NK-92 (cell line): Measurements from ENCODE around the gene P2RY14.

ENCODE experiments used
- DNase-seq: peaks from one replicate; lab custom pipeline; 2025; ENCODE audit not compliant: unreplicated experiment; lab: John Stamatoyannopoulos, UW

Gene P2RY14

DNA sequence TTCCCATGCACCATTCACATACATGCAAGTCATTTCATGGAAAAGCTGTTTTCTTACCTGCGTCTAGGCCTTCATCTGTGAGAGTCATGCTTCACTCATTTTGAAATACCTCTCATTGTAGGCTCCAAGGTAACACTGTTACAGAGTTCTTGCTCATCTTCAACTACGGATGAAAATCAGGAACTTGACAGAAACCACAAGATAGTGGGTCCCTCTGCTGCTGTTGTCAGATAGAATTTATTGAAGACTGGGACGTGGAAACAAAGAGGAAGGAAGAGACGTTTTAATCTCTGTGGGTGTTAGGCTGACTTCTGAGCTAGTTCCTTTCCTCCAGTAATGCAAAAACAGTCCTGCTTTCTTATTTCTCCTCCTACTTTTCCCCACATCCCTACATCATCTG lies at the start of gene P2RY14:
TSS of gene P2RY14 (minus strand) at position 313 of the 400 bp plus-strand sequence. CDS start 64,226 bp downstream, outside the sequence.
- no peak for DNase-seq

DNA sequence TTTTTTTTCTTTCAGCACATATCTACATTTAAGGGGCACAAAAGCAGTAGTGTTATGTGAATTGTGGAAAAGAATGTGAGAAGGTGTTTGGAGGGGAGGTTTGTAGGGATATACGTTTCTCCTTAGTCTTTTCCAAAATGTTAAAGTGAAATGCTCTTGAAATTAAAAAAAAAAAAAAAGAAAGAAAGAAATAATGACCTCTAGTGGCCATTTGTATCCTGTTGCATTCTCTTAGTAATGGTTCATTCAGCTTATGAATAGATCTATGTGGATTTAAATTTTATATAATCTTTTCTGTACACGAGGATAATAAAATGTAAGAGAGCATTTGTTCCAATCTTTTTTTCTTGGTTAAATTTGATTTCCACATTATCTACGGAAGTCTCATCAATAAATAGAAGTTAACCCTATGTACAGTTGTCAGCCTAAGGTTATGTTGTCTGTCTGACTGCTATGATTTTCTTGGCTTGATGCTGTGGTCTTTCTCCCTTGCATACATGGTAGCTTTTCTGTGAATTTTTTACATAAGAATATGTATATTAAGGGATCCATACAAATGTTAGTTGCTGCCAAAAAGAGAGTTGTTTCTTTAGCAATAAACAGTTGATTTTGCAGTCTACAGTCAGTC lies 49.3 kb upstream of the P2RY14 start:
- DNase-seq: no peak

DNA sequence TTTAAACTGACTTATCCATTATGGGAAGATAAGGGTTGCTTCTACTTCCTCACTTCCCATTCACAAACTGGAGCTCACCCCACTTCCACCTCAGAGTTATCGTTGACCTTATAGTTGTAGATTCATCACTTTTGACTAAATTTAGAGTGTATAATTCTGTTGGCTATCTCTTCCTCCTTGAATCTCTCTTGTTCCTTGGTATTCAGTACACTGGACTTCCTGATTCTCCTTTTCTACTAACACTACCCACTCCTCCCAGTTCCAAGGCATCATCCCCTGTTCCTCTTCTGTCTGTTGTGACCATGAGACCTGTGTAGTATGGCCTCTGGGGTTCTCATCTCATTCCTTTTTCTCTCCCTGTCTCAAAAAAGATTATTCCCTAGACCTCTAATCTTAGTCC lies 44.2 kb upstream of the P2RY14 start:
- DNase-seq: no peak

DNA sequence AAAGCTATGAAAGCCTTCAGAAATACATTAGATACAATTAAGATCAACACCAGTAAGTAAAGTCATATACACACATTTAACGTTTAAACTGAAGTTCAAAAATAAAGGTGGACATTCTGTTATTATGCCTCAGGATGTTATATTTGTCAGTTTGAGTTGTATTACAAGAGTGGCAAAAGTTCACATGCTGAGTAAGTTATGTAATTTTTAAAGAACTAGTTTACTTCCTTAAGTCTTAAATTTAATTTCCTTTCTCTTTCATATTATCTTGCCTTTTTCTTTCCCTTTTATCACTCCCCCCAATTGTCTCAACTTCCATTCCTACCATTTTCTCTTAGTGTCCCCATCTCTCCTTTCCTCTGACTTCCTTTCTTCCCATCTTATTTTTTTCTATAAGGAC lies 43.2 kb upstream of the P2RY14 start:
- no peak for DNase-seq

DNA sequence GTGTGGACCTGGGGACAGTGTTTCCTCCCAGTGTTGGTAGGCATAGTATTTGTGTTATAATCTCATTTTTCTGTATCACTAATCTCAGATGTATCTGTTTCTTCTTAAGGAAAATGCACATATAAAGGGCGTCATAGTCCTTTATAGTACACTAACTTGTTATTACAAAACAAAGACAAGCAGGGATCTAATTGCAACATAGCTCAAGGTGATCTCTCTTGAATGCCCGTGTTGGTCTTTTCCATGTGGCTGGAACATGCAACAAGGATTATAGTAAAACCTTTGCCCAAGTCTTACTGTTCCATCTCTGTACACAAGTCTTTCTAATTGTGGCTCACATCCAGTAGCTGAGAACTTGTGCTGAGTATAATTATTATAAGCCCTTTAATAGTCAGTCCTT lies 41.8 kb upstream of the P2RY14 start:
- no peak for DNase-seq

DNA sequence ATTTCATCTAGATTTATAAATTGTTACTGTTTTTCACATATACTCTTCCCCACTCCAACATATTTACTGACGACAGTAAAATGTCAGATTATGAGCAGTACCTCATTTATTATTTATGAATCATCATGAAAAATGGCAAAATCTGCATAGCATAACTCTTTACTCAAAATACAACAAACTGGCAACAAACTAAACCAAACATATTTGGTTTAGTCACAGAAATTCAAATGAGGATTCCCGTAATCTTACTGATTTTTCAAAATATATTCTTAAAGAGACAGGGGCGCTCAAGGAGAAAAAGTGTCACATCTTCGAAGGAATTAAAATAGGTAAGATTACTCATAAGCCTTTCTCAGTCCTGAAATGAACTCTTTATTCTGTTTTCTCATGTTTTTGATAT lies 41.3 kb upstream of the P2RY14 start:
- DNase-seq: no peak

DNA sequence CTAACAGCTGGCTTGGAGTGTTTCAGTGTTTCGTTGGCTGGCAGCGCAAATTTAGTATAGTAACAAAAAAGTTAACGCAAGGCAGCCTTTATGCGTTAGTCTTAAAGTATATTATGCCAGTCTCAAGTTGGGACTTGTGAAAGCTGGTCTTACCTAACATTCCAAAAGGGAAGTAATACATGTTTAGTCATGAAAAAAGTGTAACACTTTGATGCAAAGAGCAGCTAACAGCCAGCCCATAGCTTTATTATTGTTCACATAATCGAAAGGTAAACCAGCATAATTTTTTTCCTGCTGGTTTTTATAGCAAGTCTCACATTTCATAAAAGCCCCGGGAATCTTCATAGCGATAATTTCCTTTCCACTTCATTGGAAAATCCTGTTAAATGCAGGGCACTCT lies 40.6 kb upstream of the P2RY14 start:
- DNase-seq: no peak

DNA sequence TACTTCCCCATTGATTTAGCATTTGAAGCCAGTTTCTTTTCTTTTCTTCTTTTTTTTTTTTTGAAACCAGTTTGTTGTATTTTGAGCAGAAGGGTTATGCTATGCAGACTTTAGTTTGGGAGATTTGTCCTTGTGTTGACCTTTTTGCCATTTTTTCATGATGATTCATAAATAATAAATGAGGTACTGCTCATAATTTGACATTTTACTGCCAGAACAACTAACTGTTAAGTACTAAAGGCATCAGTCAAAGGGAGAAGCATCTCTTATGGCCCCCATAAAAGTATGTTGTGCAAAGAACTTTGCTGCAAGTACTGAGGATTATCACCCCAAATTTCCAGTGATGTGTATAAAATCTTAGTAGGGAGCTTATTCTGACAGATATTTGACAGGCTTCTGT lies 40.0 kb upstream of the P2RY14 start:
- no peak for DNase-seq

DNA sequence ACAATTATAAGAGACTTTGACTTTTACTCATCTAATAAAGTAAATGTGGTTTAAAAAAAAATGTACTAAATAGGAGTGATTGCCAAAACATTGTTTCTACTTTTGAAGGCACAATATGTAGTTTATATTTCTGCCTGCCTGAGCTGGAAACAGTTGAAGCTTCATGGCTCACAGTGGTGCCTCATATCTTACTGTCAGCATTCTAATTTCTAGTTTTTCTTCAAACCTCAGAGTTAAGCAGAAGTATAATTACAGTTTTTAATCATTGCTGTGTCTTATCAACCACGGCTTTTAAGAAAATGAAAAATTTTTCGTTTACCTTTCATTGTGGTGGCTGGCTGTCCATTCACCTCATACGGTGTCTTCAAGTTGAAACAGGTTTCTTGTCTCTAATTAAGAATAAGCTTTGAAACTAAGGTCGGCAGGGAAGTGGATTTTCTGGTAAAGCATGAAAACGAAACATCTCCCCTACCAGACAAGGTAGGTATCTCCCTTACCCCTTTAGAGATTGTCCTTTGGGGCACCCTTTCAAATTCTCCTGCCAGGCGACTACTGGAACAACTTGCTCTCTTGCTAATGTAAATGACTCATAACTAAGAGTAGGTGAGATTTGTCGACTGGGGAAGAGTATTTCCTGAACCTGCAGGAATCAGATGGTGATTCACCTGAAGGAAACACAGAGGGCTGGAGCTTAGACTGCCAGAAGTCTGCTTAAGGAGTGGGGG lies 38.1 kb upstream of the P2RY14 start, which contains the start of gene GPR87:
TSS of gene GPR87 (minus strand) at position 554 of the 725 bp plus-strand sequence. CDS start 16,720 bp downstream, outside the sequence.
- no peak for DNase-seq

DNA sequence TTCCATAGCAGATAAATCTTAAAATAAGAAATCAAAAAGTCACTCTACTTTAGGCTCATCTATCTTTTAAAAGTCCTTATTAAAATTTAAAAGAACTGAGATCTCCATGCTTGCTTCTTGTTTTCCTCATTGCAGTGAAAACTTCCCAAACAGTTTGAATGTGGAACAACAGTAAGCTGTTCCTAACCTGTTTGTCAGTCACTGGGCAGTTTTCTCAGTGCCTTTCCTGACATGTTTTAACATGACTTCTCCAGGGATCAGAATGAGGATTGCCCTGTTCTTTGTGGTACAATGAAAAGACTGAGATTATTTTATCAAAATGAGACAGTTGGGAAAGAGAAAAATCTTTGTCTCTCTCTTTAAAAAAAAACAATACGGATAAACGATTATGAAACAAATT lies 37.5 kb upstream of the P2RY14 start:
- DNase-seq: no peak

DNA sequence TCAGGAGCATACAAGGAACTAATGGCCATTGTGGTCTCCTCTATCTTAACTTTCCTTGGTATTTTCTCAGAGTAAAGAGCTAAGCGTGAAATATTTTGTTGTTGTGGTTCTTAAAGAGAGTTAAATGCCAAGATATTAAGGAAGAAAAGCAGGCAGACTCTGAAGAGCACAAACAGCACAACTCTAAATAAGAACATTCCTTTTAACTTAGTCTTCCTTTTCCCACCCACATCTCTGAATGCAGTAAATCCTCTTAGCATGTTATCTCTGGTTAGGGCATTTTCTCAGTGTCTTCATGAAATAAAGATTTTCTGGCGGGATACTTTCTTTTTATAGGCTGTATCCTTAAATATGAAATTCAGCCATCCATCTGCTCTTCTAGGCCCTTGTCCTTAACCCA lies 36.8 kb upstream of the P2RY14 start:
- no peak for DNase-seq

DNA sequence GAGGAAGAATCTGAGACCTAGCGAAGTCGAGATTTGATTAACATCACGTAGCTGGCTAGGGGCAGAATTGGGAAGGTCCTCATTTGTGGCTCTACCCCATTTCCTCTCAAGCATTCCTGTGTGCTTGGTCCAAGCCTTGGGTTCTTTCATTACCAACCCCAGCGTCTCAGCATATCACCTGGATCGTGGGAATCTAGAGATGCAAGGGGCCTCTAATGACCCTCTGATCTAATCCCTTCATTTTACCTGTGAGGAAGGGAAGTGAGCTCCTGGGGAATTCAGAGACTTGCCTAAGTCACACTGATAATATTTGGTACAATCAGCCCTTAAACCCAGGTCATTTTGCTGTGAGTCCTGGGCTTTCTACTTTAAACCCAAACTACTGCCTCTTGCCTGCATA lies 36.3 kb upstream of the P2RY14 start:
- no peak for DNase-seq

DNA sequence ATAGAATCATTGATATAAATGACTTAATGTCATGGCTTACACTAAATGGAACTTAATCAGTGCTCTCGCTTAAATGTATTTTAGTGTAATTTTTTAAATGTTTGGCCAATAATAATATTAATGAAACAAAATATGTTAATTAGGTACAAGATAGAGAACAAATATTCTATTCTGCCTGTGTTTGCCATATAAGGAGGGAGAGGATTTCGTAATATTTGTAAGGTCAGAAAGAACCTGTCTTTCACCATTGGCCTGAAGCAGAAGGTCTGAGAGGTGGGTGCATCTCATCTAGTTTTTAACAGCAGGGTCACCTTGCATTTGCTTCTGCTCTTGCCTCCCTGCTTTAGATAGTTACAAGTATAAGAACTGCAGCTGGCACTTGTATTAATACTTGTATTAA lies 35.8 kb upstream of the P2RY14 start:
- DNase-seq: no peak

DNA sequence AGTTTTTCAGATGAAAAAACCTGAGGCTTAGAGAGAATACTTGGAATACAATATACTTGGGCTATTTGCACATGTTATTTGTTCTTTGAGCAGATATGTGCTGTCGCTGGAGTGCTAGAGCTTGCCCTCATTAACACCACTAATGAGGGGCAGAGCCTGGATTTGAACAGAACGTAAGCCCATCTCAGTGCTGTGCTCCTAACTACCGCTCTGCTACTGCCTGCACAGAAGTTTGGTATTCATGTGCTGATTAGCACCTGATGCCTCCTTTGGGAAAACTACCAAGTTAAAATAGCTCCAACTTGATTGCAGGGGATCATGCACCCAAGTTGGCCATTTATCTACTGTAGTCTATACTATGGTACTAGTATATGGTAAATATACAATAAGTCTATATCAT lies 34.6 kb upstream of the P2RY14 start:
- no peak for DNase-seq

DNA sequence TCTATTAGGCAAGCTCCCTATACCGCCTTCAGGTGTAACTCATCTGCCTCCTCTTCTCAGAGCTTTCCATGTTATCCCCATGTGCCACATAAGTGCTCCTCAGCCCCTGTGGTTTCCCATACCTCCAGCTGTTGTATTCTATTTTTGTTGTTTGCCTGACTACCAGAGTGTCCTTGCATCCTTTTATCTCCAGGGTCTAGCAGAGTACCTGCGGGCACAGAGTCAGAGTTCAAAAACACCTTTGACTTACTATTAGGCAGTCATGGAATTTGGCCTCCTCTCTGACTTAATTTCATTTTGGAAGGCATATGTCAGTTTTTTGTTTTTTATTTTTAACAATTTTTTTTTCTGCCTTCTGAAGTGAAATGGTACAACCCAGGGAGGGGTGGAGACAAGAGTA lies 31.2 kb upstream of the P2RY14 start:
- DNase-seq: no peak

DNA sequence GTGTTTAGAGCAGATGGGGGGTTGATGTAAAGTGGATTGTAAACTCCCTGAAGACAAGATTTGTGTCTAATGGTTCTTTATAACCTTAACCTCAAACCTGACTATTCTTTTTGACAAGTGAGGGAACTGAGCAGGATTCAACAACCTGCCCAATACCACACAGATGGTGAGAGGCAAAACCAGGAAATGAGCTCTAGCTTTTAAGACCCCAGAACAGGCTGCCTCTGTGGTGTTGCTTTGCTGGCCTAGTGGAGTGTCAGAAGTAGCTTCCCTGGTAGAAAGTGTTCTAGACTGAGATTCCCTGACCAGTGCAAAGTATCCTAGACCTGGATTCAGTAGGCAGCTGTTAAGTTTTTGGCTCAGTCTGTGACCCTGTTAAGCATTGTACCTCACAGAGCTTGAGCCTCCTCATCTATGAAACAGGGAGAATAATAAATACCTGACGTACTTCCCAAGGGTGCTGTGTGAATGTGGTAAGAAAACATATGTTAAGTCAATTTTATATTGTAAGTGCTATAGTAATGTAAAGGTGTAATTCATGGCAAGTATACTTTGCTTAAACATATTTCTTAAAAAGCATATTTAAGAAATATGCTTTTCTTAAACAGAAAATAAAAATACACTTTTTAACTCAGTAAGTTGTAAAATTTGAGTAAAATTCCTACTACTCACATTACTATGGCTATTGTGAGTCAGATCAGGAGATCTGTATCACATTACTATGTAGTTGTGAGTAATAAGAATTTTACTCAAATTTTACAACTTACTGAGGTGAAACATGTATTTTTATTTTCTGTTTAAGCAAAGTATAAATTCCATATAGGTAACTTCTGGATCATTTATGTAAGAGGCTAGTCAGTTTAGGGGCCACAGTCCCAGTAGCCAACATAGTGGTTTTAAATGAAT lies 29.5 kb upstream of the P2RY14 start:
- DNase-seq: no peak

DNA sequence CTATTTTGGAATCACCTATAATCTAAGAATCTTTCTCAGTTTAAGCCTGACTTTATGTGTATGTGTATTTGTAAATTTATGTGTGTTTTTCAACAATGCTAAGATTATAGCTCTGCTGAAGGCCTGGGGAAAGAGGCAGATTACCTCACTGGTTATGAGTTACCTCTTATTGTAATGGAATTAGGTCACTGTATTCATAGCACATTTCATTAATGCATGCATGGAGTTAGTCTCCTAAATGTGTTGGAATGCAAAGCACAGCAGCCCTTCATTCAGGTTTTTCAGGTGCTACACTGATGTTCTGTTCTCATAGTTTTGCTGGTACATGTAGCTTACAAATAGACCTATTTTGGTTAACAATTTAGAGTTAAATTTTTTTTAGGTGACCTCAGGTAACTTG lies 28.8 kb upstream of the P2RY14 start:
- DNase-seq: no peak

DNA sequence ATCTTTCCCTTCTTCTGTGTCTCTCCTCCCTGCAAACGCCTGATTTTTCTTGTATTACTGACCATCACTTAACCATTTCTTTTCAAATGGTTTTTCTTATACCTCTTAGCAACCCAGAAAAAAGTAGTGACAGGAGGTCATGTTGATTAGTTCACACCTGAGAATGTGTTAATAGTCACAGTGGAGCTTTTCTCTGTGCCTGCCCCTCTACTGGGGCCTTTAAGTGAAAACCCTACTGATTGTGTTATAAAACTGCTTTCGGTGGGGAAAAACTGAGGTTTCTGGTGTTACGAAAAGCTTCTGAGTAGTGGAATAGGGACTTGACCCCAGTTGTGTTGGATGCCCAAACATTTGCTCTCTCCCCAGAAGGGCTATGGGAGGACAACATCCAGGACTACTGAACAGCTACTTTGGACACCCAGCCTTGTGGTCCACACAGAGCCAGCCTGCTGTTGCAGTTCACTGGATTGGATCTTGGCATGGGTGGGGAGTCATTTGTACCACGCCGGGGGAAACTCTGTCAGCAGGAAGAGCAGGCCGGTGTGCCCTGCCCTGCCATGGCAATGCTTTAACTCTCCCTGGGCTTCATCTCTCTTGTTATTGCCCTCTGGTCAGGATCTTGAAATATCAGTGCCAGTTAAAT lies 27.9 kb upstream of the P2RY14 start:
- no peak for DNase-seq

DNA sequence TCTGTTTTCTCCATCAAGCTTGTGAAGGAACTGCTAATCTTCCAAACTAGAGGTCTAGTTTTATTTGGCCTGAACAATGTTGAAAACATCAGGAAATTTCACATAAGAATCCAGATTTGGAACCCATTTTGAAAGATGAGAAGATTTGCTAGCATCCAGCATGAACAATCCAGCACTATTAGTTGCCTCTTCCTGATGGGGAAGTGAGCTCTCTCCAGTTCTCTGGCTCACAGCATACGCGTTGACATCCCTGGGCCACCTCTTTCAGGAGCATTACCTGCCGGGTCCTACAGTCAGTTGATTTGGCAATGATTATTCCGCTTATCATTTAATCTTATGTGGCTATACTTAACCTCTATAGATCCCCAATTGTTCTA lies 27.4 kb upstream of the P2RY14 start:
- no peak for DNase-seq

DNA sequence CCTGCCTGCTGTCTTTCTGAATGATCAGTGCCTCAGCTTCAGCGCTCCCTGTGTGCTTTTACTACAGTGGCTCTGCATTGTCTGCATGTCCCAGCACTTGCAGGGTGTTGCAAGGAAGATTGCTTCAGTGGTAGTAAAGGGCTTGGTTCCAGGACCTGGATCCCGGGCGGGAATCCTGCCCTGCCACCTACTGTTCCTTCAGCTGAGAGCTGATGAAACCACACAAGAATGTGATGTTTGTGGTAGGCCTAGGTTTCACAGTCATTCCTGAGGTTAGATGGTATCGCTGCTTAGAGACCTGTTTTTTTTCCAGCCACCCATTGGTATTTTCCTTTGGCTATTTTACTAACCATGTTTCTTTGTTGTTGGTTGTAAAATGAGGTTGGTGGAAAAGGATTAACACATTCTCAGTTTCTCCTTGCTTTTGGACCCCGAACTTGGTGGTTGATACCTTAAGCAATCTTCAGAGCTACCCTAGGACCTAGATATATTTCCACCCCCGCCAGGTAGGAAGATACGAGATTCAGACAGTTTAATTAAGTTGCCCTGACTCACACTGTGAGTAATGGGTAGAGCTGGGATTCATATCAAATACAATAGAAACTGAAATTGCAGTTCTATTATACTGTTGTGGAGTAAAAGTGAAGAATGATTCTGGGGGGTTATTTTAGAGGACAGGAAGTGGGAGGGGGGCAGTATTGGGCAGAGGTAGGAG lies 26.9 kb upstream of the P2RY14 start:
- DNase-seq: no peak

DNA sequence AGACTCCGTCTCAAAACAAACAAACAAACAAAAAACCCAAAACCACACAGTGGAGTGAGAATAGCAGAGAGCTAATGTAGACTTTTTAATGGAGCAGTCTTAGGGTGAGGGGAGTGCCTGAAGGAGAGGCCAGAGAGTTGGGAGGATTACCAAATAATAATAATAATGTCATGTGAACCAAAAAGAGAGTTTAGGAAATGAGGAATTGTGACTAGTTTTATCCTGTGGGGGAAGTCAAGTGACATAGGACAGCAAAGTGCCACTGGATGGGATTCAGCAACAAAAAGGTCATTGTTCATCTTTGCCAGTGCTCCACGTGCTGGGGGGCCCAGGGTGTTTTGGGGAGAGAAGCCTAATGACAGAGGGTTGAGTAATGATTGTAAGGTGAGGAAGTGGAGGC lies 25.4 kb upstream of the P2RY14 start:
- no peak for DNase-seq
